Measurements from ENCODE around the gene SPTBN1. TPM values are rescaled to one million over a fixed set of nuclear protein-coding genes. Genes with fewer than 3 reads are reported as not detected.

SPTBN1 gene
- total and polyA plus RNA-seq, 9 of the 15 experiments (the other 6 are each of a cell fraction or from before 2014, with no cell fraction given) = 8.9 to 66.8 (median 31.4) TPM

DNA sequence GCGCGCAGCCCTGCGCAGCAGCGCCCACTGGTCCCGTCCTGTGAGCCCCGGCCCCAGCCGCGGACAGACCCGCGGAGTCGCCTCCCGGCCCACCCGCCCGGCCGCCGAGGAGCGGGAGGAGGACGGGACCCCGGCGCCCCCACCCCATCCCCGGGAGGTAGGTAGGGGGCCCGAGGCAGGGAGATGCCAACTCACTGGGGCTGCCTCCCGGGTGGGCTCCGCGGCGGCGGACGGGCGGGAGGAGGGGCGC lies 160 bp downstream of the SPTBN1 start:
- Histone ChIP-seq H3K27me3 (ENCODE audit: control insufficient read depth in 2 of 2, insufficient read depth in 2 of 2, low read length in 2 of 2) (peaks cover 24 to 26% of the 10 kb centered on the region in 2 experiments; a peak in 4 of 5 replicates), H3K9me1 (ENCODE audit: control insufficient read depth, insufficient read depth, low read length) (no peaks in the 10 kb centered on the region), H3K4me1 (replicated peaks in 1 of 2; ENCODE audit: control insufficient read depth in 2 of 2, insufficient read depth in 2 of 2, low read length in 2 of 2) (peaks cover 0 to 21% of the 10 kb centered on the region in 2 experiments; a peak in 2 of 5 replicates), H4K20me1 (replicated peaks; ENCODE audit: control insufficient read depth, insufficient read depth, low read length) (no peaks in the 10 kb centered on the region), H2AFZ (ENCODE audit: low read depth, low read length) (no peak overlapping the region), H3K9me3 (replicated peaks; ENCODE audit: control insufficient read depth, insufficient read depth, low read depth, low read length) (no peaks in the 10 kb centered on the region), H3K27ac (ENCODE audit: extremely low read depth, low read depth, low read length) (no peak overlapping the region), H3K36me3 (ENCODE audit: control insufficient read depth, insufficient read depth, low read length) (no peaks in the 10 kb centered on the region), H3K4me3 (peak overlapping the region; percentile 19; the same call in 1 of the 2 replicates), H3K4me2 (ENCODE audit: insufficient read depth, low read length) (no peak overlapping the region), H3K9ac (ENCODE audit: insufficient read depth in 1 of 2, low read depth in 2 of 2, low read length in 2 of 2) (no peak overlapping the region), H3K79me2 (ENCODE audit: control insufficient read depth, insufficient read depth, low read length) (no peaks in the 10 kb centered on the region)
- ATAC-seq (no peak), DNase-seq (ENCODE audit: extremely low read depth in 1 of 4, low spot score in 3 of 4) (no peak), FAIRE-seq (no peak)
- in situ Hi-C loops (cut with MboI) (no loop called here), intact Hi-C loops (cut with micrococcal nuclease) (no loop called here)
- 3% methylated on average over 14 of the region's 30 CpGs for WGBS (ENCODE audit: insufficient coverage, low coverage, missing lambda C conversion rate)
- no TSS peak for BruUV-seq (replicated peaks)
- ChIA-PET CTCF (ENCODE audit: low intra/inter-chr PET ratio) (no interaction called here), POLR2A (no interaction called here)
- peak; percentile 12; the same call in 1 of the 2 replicates for TF ChIP-seq VEZF1 (CRISPR knock-in tag; IDR thresholded peaks at IDR 0.05)
- no peak for TF ChIP-seq ZSCAN32 (CRISPR knock-in tag; IDR thresholded peaks at IDR 0.05)

- in situ Hi-C loops (cut with MboI) (no loop called here), intact Hi-C loops (cut with micrococcal nuclease) (no loop called here)
- Histone ChIP-seq H3K9ac (ENCODE audit: insufficient read depth in 1 of 2, low read depth in 2 of 2, low read length in 2 of 2) (no peak overlapping the region), H3K9me1 (ENCODE audit: control insufficient read depth, insufficient read depth, low read length) (no peaks in the 10 kb centered on the region), H3K27me3 (ENCODE audit: control insufficient read depth in 2 of 2, insufficient read depth in 2 of 2, low read length in 2 of 2) (peaks cover 24 to 26% of the 10 kb centered on the region in 2 experiments; a peak in 4 of 5 replicates), H4K20me1 (replicated peaks; ENCODE audit: control insufficient read depth, insufficient read depth, low read length) (no peaks in the 10 kb centered on the region), H3K27ac (ENCODE audit: extremely low read depth, low read depth, low read length) (no peak overlapping the region), H3K4me3 (peak overlapping the region; percentile 19; the same call in 1 of the 2 replicates), H3K36me3 (ENCODE audit: control insufficient read depth, insufficient read depth, low read length) (no peaks in the 10 kb centered on the region), H3K4me1 (replicated peaks in 1 of 2; ENCODE audit: control insufficient read depth in 2 of 2, insufficient read depth in 2 of 2, low read length in 2 of 2) (peaks cover 0 to 21% of the 10 kb centered on the region in 2 experiments; a peak in 2 of 5 replicates), H3K9me3 (replicated peaks; ENCODE audit: control insufficient read depth, insufficient read depth, low read depth, low read length) (no peaks in the 10 kb centered on the region), H2AFZ (ENCODE audit: low read depth, low read length) (no peak overlapping the region), H3K4me2 (ENCODE audit: insufficient read depth, low read length) (no peak overlapping the region), H3K79me2 (ENCODE audit: control insufficient read depth, insufficient read depth, low read length) (no peaks in the 10 kb centered on the region)
- ChIA-PET CTCF (ENCODE audit: low intra/inter-chr PET ratio) (no interaction called here), POLR2A (no interaction called here)
- WGBS (ENCODE audit: insufficient coverage, low coverage, missing lambda C conversion rate) = 5% methylated on average over 33 of the region's 87 CpGs
- FAIRE-seq (no peak), ATAC-seq (peak; percentile 38; the same call in 2 of the 3 replicates), DNase-seq (ENCODE audit: extremely low read depth in 1 of 4, low spot score in 3 of 4) (peak in 3 of 4 experiments; percentile 17 to 22 (median 21))
- BruUV-seq (replicated peaks) = no TSS peak
- no peak for TF ChIP-seq ETS2 (tag; IDR thresholded peaks at IDR 0.05; ENCODE audit: borderline replicate concordance, poor library complexity, severe bottlenecking)
- TF ChIP-seq MBD2 (IDR thresholded peaks at IDR 0.05; ENCODE audit: borderline replicate concordance, low read depth) = no peak
- 0 out of 2 replicates have a peak, but pooled peaks have one; percentile 71 for TF ChIP-seq HDAC6 (IDR thresholded peaks at IDR 0.05; ENCODE audit: low read depth, low read length)
- no peak for TF ChIP-seq ZBTB49 (CRISPR knock-in tag; IDR thresholded peaks at IDR 0.05; ENCODE audit: borderline replicate concordance)
- TF ChIP-seq ZNF507 (tag; conservative IDR thresholded peaks at IDR 0.05) = no peak
- TF ChIP-seq TGIF2 (CRISPR knock-in tag; IDR thresholded peaks at IDR 0.05) = no peak
- TF ChIP-seq HMG20A (CRISPR knock-in tag; conservative IDR thresholded peaks at IDR 0.05) = no peak
- TF ChIP-seq RAD21 (CRISPR knock-in tag; conservative IDR thresholded peaks at IDR 0.05 in 1 of 2, IDR thresholded peaks at IDR 0.05 in 1 of 2) = no peak
- no peak for TF ChIP-seq TSC22D4 (tag; IDR thresholded peaks at IDR 0.05)
Observed at GRCh38 chr2:54456612-54457322, 640 bp downstream of the SPTBN1 start.

All from K562 (cell line).